ENCODE results near the gene HGFAC. TPM values are rescaled to one million over a fixed set of nuclear protein-coding genes. Genes with fewer than 3 reads are reported as not detected.

HGFAC gene
- total RNA-seq, 3 donors from 2014 or later (not counting 1 experiment from before 2014, with no cell fraction given): 0.43 to 0.54 TPM; not detected in 1

DNA sequence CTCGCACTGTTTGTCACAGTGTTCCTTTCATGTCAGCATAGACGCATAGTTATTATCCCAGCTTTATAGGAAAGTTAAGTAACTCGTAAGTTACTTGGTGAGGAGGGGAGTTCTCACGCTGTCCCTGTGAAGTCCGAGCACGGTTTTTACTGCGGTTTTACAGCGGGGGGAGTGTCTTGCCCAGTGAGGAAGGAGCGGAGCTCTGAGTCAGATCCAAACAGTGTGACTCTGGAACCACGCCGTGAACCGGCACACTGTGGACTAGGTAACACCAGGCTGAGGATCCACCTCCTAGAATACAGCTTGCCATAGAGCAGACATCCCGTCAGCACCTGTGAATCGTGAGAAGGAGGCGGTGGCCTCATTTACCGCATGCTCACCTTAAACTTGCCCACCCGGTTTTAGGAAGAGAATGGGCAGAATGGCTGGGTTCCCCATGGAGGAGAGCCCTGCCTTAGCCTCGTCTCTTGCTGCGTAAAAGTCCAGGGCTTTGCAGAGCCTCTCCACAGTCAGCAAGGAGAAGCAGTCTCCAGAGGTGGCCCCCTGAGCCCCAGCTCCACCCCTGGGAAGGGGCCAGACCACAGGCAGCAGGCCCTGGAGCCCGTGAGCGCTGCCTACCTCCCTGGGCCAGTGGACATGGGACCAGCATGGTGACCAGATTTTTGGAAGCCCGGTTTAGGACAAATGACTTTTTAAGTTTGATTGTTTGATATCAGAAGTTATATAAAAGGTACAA, 40.2 kb upstream of the HGFAC start:
- no peak overlapping the region for H3K4me3 ChIP-seq (ENCODE audit: low read length)
- no peaks in the 10 kb centered on the region for H3K27me3 ChIP-seq (ENCODE audit: control insufficient read depth, insufficient read depth, low read length)
- H3K27me3 Mint-ChIP-seq (ENCODE audit: low read depth in 2 of 2): no peaks in the 10 kb centered on the region
- no peak overlapping the region for H3K27ac Mint-ChIP-seq
- no peaks in the 10 kb centered on the region for H3K36me3 ChIP-seq (ENCODE audit: control insufficient read depth, insufficient read depth, low read length)
- DNase-seq: no peak
- no peak overlapping the region for H3K4me3 Mint-ChIP-seq
- WGBS (ENCODE audit: insufficient coverage): 94% methylated on average over 22 of the region's 22 CpGs
- H3K4me1 ChIP-seq (ENCODE audit: control insufficient read depth, insufficient read depth, low read length): peaks cover 19% of the 10 kb centered on the region
- no peaks in the 10 kb centered on the region for H3K9me3 Mint-ChIP-seq
- no peaks in the 10 kb centered on the region for H3K9me3 ChIP-seq (ENCODE audit: control insufficient read depth, insufficient read depth, low read length)
- TF ChIP-seq CTCF (IDR thresholded peaks at IDR 0.05): no peak
- H3K4me1 Mint-ChIP-seq: peaks cover 11 to 13% of the 10 kb centered on the region in 2 donors
- intact Hi-C loops (cut with micrococcal nuclease): no loop called here
- H3K27ac ChIP-seq (ENCODE audit: low read length): no peak overlapping the region
- no peaks in the 10 kb centered on the region for H3K36me3 Mint-ChIP-seq
- no peak for ATAC-seq

DNA sequence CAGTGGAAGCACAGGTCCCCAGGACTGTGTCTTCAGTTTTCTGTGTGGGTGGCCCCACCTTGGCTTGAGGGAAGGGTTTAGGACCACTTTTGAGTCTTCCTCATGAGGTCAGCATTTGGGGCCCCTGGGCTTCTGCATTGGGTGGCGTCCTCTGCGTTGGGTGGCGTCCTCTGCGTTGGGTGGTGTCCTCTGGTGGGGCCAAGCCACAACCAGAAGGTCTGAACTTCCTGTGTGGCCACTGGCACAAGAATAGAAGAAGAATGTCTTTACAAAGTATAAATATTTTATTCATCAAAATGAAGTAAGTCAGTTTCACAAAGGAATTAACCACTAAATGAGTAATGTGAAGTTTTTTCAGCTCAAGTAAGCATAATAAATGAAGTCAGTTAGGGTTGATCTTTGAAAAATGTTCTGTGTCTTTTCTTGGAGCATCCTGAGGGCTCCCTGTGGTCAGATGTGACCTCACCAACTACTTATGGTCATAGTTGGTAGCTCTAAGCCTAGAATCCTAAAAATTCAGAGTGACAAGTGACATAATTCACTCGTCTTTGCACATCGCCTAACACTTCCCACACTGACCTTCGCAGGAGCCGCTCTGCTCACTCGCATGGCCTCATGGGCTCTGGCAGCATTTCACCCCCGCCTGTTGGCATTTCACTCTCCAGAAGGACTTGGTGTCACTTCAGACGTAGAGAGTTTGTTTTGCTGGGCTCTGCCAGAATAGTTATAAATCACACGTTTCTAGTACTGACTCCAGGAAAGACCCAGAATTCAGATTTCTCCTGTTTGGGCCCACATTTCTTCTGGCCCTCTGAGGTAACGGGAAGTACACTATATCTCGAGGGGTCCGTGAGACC, 39.0 kb upstream of the HGFAC start:
- no peaks in the 10 kb centered on the region for H3K9me3 Mint-ChIP-seq
- no peak overlapping the region for H3K4me3 ChIP-seq (ENCODE audit: low read length)
- H3K4me1 Mint-ChIP-seq: peaks cover 11 to 13% of the 10 kb centered on the region in 2 donors
- no peaks in the 10 kb centered on the region for H3K27me3 ChIP-seq (ENCODE audit: control insufficient read depth, insufficient read depth, low read length)
- DNase-seq: no peak
- H3K27ac ChIP-seq (ENCODE audit: low read length): peak overlapping the region; percentile 22
- intact Hi-C loops (cut with micrococcal nuclease): no loop called here
- H3K27me3 Mint-ChIP-seq (ENCODE audit: low read depth in 2 of 2): no peaks in the 10 kb centered on the region
- WGBS (ENCODE audit: insufficient coverage): 69% methylated on average over 15 of the region's 15 CpGs
- peaks cover 19% of the 10 kb centered on the region for H3K4me1 ChIP-seq (ENCODE audit: control insufficient read depth, insufficient read depth, low read length)
- ATAC-seq: peak; percentile 37 to 48 (median 44)
- H3K36me3 Mint-ChIP-seq: no peaks in the 10 kb centered on the region
- no peaks in the 10 kb centered on the region for H3K36me3 ChIP-seq (ENCODE audit: control insufficient read depth, insufficient read depth, low read length)
- no peak overlapping the region for H3K4me3 Mint-ChIP-seq
- no peak for TF ChIP-seq CTCF (IDR thresholded peaks at IDR 0.05)
- peak overlapping the region; percentile 51 to 70 for H3K27ac Mint-ChIP-seq
- no peaks in the 10 kb centered on the region for H3K9me3 ChIP-seq (ENCODE audit: control insufficient read depth, insufficient read depth, low read length)

DNA sequence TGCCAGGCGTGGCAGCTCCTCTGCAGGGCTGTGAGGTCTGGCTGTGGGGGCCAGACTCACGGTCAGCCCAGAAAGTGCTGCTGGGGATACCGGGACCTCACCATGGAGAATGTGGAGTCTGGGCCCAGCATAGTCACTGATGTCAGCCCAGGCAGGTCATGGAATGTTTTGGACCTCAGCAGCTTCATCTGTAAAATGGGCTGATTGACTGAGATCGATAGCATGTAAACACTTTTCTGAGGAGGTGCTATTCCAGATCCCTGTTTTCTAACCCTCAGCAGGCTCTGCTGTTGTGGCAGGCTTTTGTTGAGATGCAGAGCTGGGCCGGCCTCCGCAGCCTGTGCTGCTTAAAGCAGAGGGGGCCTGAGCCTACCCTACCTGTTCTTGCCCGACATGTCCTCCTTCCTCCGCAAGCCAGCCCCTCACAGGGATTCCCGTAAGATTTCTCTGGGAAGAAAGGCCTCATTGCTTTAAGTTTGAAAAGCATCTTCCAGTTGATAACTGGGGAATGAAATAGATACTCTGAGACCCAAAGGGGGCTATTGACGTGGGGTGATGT, 38.3 kb upstream of the HGFAC start:
- Mint-ChIP-seq H3K36me3 (no peaks in the 10 kb centered on the region), H3K27ac (peak overlapping the region in 1 of 2 donors; percentile 70), H3K9me3 (no peaks in the 10 kb centered on the region), H3K4me3 (no peak overlapping the region), H3K4me1 (peaks cover 11 to 13% of the 10 kb centered on the region in 2 donors), H3K27me3 (ENCODE audit: low read depth in 2 of 2) (no peaks in the 10 kb centered on the region)
- DNase-seq: no peak
- Histone ChIP-seq H3K27ac (ENCODE audit: low read length) (no peak overlapping the region), H3K27me3 (ENCODE audit: control insufficient read depth, insufficient read depth, low read length) (no peaks in the 10 kb centered on the region), H3K36me3 (ENCODE audit: control insufficient read depth, insufficient read depth, low read length) (no peaks in the 10 kb centered on the region), H3K9me3 (ENCODE audit: control insufficient read depth, insufficient read depth, low read length) (no peaks in the 10 kb centered on the region), H3K4me1 (ENCODE audit: control insufficient read depth, insufficient read depth, low read length) (peaks cover 19% of the 10 kb centered on the region), H3K4me3 (ENCODE audit: low read length) (no peak overlapping the region)
- 90% methylated on average over 9 of the region's 10 CpGs for WGBS (ENCODE audit: insufficient coverage)
- intact Hi-C loops (cut with micrococcal nuclease): no loop called here
- no peak for ATAC-seq
- TF ChIP-seq CTCF (IDR thresholded peaks at IDR 0.05): no peak

Measured in natural killer cell (primary cell).